Endothelial cell of umbilical vein (primary cell): ENCODE results near the gene TEX35.

ENCODE experiments used
- EZH2 ChIP-seq: IDR thresholded peaks from 2 replicates; pipeline ENCODE4 v1.6.1; 2012; ENCODE audit warnings: borderline replicate concordance, low read depth, mild to moderate bottlenecking, moderate library complexity, low read length, inconsistent platforms; ENCODE audit not compliant: severe bottlenecking
- JUN ChIP-seq: IDR thresholded peaks from 2 replicates; pipeline ENCODE4 v1.6.1; 2011; ENCODE audit warnings: borderline replicate concordance, low read depth; ENCODE audit not compliant: insufficient read length, insufficient read depth
- POLR2A ChIP-seq: IDR thresholded peaks from 2 replicates; pipeline ENCODE4 v1.6.1; 2012; ENCODE audit warnings: low read depth, mild to moderate bottlenecking, control low read depth, low read length
- POLR2AphosphoS5 ChIP-seq: IDR thresholded peaks from 2 replicates; pipeline ENCODE4 v1.6.1; 2012; ENCODE audit warnings: low read depth, mild to moderate bottlenecking, control low read depth, low read length, moderate library complexity; ENCODE audit not compliant: insufficient read depth
- TF ChIP-seq, protein P1 (sequence below), 2 donors: IDR thresholded peaks; 1 replicate in 1 of 2; 2 replicates in 1 of 2; pipeline ENCODE4 v1.5.1; 2011; ENCODE audit warnings: low read length in 2 of 2, mild to moderate bottlenecking in 2 of 2, moderate library complexity in 2 of 2, control low read depth in 1 of 2, inconsistent platforms in 1 of 2, low read depth in 1 of 2; ENCODE audit not compliant: insufficient read depth in 1 of 2; ENCODE audit errors: extremely low read depth in 1 of 2
- TF ChIP-seq, protein P2 (sequence below): IDR thresholded peaks from 2 replicates; pipeline ENCODE4 v1.6.1; 2011; ENCODE audit not compliant: insufficient read depth, insufficient read length

DNA sequence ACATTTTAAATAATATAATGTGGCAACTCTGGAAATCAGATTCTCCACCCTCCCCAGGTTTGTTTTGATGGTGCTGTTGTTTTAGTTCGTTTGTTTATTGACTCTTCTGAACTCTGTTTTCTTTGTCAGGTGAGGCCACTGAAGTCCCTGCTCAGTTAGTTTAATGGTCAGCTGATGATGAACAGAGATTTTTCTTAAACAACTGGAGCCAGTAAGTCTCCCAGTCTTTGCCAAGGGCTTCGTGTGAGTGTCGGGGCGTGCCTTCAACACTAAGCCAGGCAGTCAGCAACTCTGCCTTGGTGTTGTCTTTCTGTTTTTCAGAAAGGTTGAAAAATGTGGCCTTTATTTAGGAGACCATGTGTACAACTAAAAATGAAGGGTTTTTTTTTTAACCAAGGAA lies 58.9 kb downstream of the TEX35 start:
- no peak for TF ChIP-seq JUN
- no peak for TF ChIP-seq POLR2A
- TF ChIP-seq, protein P1, sequence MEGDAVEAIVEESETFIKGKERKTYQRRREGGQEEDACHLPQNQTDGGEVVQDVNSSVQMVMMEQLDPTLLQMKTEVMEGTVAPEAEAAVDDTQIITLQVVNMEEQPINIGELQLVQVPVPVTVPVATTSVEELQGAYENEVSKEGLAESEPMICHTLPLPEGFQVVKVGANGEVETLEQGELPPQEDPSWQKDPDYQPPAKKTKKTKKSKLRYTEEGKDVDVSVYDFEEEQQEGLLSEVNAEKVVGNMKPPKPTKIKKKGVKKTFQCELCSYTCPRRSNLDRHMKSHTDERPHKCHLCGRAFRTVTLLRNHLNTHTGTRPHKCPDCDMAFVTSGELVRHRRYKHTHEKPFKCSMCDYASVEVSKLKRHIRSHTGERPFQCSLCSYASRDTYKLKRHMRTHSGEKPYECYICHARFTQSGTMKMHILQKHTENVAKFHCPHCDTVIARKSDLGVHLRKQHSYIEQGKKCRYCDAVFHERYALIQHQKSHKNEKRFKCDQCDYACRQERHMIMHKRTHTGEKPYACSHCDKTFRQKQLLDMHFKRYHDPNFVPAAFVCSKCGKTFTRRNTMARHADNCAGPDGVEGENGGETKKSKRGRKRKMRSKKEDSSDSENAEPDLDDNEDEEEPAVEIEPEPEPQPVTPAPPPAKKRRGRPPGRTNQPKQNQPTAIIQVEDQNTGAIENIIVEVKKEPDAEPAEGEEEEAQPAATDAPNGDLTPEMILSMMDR (IDR thresholded peaks at IDR 0.05; ENCODE audit: extremely low read depth in 1 of 2, insufficient read depth in 1 of 2, low read depth in 1 of 2, low read length in 2 of 2) = no peak
- TF ChIP-seq POLR2AphosphoS5 = no peak
- TF ChIP-seq, protein P2, sequence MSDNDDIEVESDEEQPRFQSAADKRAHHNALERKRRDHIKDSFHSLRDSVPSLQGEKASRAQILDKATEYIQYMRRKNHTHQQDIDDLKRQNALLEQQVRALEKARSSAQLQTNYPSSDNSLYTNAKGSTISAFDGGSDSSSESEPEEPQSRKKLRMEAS = no peak
- no peak for TF ChIP-seq EZH2
